PC-9 (cell line): Measurements from ENCODE around the gene C7. TPM values are rescaled to one million over a fixed set of nuclear protein-coding genes. Genes with fewer than 3 reads are reported as not detected.

Experiments
- total RNA-seq: library from RNA; stranded (reverse); gene quantifications from 2 replicates; pipeline ENCODE4 v1.2.3, GENCODE V29; 2021

Gene C7
- total RNA-seq, 1 experiment from 2014 or later = not detected

Other genes starting within 250 kb of the C7 start
- 15.7 and 22.4 TPM in 2 replicates for gene PTGER4, start 229.6 kb upstream of the C7 start, total RNA-seq
- 29.4 and 30.2 TPM in 2 replicates for gene TTC33, start 153.5 kb upstream of the C7 start, total RNA-seq
- gene PRKAA1, start 111.1 kb upstream of the C7 start, total RNA-seq = 155 and 178 TPM in 2 replicates
- 3,889 and 3,938 TPM in 2 replicates for gene RPL37, start 74.3 kb upstream of the C7 start, total RNA-seq
- gene CARD6, start 68.1 kb upstream of the C7 start, total RNA-seq = 10.8 and 16.1 TPM in 2 replicates
- not detected in 2 replicates for gene MROH2B, start 161.8 kb downstream of the C7 start, total RNA-seq